ENCODE data around the gene PINLYP.
A peak's percentile ranks its signal among the peaks of the same experiment; 100 is the strongest.
"Not testable (repeated sequence)": the region's sequence is repeated elsewhere in the genome, so short reads cannot be mapped to it uniquely, and the experiment has no call there.

Gene PINLYP

DNA sequence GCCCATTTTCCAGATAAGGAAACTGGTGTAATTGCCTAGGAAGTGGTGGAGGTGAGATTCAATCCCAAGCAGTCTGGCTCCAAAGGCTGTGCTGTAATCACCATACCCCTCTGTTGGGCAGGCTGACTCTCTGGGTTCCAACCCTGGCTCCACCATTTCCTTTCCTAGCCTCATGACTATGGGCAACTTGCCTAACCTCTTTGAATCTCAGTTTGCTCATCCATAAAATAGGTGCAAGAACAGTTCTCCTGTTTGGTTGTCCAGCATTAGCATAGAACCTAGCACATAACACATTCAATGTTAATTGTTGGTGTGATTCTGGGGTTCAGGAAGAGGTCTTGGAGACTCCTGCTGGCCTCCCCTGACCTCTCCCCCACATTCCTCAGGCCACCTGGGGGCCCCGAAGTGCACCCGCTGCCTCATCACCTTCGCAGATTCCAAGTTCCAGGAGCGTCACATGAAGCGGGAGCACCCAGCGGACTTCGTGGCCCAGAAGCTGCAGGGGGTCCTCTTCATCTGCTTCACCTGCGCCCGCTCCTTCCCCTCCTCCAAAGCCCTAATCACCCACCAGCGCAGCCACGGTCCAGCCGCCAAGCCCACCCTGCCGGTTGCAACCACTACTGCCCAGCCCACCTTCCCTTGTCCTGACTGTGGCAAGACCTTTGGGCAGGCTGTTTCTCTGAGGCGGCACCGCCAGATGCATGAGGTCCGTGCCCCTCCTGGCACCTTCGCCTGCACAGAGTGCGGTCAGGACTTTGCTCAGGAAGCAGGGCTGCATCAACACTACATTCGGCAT lies 23.0 kb downstream of the PINLYP start:
- DNase-seq (ENCODE audit: extremely low spot score, insufficient read length, low read depth) (no peak), FAIRE-seq (no peak)

DNA sequence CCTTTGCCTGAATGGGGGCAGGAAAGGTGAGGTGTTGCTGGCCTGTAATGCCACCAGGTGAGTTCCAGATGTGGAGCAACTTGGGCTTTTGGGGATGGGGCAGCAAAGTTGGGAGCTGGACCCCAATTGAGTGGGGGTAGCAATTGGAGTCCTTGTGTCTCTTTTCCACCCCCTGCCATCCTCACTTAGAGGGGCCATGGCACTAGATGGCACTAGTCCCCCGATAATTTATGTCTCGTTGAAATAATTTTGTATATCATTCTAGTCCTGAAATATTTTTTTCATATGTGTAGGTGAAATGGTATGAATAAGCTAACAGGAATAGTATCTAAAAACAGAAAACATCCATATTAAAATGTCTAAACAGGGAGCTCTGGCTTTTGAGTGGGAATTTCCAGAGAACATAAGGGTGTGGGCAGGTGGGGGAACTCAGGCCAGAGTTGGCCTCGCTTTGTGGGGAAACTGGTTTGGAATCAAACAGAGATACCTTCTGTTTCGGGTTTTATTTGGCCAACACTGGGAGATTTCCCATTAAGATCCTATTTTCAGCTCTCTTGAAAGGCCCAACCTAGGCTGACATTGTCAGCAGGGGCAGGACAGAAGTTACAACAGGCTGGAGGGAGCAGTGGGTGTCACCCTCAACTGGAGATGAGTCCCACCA lies 24.2 kb downstream of the PINLYP start:
- no peak for FAIRE-seq
- no peak for DNase-seq (ENCODE audit: extremely low spot score, insufficient read length, low read depth)

DNA sequence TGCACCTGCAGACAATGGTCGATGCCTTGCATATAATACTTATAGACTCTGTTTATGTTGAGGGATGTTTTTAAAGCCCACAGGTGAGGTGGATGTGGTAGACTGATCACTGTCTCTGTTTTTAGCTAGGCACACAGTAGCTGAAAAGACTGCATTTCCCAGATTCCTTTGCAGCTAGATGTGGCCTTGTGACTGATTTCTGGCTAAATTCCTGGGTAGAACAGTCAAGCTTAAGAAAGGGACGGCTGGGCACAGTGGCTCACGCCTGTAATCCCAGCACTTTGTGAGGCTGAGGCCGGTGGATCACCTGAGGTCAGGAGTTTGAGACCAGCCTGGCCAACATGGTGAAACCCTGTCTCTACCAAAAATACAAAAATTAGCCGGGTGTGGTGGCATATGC lies 24.7 kb downstream of the PINLYP start:
- not testable (repeated sequence) for FAIRE-seq; DNase-seq (ENCODE audit: extremely low spot score, insufficient read length, low read depth)

DNA sequence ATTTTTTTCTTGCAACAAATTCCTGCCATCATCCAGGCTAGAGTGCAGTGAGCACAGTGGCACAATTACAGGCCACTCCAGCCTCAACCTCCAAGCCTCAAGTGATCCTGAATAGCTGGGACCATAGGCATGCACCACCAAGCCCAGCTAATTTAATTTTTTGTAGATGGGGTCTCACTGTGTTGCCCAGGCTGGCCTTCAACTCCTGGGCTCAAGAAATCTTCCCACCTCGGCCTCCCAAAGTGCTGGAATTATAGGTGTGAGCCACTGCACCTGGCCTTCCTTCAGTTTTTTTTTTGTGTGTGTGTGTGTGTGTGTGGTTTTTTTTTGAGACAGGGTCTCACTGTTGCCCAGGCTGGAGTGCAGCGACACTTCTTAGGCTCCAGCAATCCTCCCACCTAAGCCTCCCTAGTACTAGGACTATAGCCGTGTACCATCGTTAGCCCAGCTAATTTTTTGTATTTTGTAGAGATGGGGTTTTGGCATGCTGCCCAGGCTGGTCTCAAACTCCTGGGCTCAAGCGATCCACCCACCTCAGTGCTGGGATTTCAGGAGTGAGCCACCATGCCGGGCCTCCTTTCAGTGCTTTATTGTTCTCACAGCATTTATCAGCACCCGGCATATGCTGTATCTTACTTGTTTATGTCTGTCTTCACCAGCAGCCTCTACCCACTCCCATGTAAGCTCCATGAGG lies 30.4 kb downstream of the PINLYP start:
- FAIRE-seq (no peak), DNase-seq (ENCODE audit: extremely low spot score, insufficient read length, low read depth) (no peak)

DNA sequence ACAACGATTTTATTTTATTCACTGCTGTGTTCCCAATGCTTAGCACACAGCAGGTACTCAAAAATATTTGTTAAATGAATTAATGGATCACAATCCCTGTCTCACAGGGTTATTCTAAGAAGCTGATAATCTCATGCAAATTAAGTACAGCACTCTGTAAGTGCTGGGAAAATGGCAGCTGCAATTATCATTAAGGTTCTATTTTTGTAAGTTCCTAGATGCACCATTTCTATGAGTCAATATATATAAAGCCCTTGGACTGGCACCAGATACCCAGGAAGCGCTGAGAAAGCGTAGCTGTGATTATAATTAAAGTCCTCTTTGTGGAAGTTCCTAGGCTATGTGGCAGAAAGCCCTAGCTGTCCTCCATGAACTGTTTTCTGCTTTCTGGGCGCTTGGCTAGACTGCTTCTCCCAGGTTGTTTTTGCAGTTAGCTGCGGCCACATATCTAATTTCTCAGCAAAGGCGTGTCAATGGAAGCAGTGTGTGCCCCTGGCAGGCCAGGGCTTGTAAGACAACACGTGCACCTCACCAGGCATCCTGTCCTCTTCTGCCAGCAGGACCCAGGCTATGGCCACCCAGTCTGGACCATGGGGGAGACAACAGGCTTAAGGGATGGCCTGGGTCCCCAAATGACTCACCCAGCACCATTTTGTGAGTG lies 31.1 kb downstream of the PINLYP start:
- FAIRE-seq, result no peak
- no peak for DNase-seq (ENCODE audit: extremely low spot score, insufficient read length, low read depth)

DNA sequence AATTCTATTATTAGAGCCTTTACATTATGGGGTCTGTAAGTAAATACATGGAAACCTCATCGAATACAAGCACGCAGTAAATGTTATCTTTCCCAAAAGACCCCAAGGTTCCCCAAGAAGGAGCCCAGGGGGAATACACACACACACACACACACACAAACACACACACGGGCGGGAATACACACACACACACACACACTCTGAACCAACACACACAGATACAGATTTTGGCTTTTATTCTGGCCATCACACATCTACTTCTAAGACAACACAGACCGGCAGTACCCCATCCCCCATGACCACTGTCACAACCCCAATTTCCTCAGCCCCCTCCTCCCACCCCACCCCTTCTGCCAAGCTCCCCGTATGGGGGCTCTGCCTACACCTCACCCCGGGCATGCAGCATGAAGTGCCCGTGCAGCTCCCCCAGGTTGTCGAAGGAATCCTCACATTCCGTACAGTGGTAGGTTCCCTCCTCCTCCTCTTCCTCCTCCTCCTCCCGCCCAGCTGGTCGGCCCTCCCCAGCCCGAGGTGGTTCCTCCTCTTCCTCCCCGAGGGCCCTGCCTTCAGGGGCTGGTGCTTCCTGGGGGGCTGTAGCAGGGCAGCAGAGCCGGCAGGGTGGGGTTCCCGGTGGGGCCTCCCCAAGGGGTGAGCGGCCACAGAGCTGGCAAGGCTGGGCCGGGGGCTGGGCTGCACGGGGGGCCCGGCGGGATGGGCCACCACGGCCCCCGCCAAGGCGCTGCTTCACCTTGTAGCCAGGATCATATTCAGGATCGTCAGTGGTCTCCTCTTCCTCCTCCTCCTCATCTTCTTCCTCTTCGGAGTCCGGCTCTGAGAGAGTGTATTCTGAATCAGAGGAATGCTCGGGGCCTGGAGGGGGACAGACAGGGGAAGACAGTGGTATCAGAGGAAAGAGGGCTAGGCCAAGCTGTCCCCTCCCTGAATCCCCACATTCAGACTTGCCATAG lies 31.9 kb downstream of the PINLYP start:
- DNase-seq (ENCODE audit: extremely low spot score, insufficient read length, low read depth) (no peak), FAIRE-seq (no peak)

DNA sequence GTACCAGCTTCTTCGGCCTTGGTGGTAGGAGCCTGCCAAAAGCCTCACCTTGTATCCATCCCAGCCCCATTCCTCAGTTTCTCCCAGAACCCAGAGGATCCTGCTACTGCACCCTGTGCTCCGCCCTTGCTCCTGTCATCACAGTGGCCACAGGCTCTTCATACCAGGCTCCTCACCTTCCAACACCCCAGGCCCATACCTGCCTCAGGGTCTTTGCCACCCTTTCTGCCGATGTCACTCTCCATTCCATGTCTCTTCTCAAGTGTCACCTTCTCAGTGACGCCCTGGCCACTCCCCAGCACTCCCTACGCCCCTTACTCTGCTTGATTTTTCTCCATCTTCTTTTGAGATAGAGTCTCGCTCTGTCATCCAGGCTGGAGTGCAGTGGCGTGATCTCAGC lies 34.3 kb downstream of the PINLYP start:
- FAIRE-seq, result no peak

DNA sequence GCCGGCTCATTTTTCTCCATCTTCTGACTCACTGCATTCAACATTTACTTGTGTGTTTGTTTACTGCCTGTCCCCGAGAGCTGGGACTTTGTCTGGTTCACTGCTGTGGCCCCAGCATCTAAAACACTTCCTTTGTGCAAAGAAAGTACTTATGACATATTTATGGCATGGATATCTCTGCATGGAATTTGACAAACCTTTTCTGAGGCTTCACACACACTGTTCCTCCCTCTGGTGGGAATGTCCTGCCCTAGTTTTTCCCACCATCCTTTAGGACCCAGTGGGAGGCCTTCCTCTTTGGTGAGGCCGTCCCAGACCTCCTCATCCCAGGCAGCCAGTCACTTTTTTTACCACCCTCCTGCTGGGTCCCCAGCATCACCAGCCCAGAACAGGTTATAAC lies 34.9 kb downstream of the PINLYP start:
- DNase-seq (ENCODE audit: extremely low spot score, insufficient read length, low read depth) (no peak), FAIRE-seq (no peak)

More for the DNA sequence above, 34.3 kb downstream of the PINLYP start:
- DNase-seq (ENCODE audit: extremely low spot score, insufficient read length, low read depth), result no peak

DNA sequence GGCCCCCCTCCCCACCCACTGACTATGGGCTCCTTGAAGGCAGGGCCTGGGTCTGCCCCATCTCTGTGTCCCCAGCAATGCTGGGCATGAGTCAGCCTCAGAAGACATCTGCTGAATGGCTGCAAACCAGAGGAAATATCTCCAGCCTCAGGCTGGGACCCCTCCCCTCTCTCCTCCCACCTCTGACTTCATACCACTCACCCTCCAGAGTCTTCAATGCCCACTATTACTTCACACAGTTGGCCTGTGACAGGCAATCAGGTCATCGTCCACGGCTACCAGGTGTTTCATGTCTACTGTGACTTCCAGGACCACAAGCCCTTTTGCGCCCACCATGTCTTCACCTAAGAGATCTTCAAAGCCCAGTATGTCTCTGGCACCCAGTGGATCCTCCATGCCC lies 36.2 kb downstream of the PINLYP start, which contains the start of gene SRRM5:
SRRM5 (plus strand) TSS at position 301 of the 400 bp plus-strand sequence; CDS start at position 335, 34 bp downstream.
- FAIRE-seq (no peak), DNase-seq (ENCODE audit: extremely low spot score, insufficient read length, low read depth) (no peak)

DNA sequence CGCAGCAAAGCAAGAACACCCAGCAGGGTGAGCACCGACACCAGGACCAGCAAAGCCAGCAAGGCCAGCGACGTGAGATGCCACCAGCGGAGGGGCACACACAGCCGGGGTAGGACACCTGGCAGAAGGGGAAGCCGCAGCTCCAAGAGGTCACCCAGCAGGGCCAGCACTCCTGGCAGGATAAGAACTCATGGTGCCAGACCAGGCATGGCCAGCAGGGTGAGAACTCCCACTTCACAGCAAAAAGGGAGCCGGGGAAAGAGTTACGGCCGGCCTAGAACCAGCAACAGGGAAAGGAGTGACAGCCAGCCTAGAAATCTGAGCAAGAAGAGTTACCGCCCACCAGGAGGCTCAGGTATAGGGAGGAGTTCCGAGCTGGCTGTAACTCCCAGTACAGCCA lies 36.8 kb downstream of the PINLYP start:
- FAIRE-seq (no peak), DNase-seq (ENCODE audit: extremely low spot score, insufficient read length, low read depth) (no peak)

DNA sequence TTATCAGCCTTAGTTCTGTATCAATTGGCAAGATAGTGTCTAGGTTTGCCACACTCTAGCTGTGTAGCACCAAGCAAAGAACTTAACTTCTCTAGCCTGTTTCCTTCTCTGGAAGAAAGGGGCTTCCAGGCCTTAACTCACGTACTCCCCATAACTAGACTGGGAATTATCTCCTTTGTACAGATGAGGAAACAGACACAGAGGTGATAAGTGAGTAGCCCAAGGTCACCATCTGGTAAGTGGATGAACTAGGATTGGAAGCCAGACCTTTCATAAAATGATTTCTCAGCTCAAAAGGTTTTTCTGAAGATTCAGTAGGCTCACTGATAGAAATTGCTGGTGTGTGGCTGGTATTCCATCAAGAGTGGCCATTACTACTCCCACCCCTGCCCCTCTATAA lies 40.7 kb downstream of the PINLYP start:
- no peak for DNase-seq (ENCODE audit: extremely low spot score, insufficient read length, low read depth)
- no peak for FAIRE-seq

DNA sequence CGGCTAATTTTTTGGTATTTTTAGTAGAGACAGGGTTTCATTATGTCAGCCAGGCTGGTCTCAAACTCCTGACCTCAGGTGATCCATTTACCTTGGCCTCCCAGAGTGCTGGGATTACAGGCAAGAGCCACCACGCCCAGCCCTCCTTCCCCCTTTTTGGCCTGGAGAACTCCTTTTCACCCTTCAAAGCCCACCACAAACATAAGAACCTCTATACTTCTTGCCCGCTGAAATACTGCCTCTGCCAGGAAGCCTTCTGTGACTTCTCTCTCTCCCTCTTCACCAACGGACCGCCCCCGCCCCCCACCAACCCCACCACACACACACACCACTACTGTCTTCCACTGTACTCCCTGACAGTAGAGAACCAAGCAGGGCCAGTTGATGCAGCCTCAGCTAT lies 41.4 kb downstream of the PINLYP start:
- DNase-seq (ENCODE audit: extremely low spot score, insufficient read length, low read depth) (no peak), FAIRE-seq (no peak)

DNA sequence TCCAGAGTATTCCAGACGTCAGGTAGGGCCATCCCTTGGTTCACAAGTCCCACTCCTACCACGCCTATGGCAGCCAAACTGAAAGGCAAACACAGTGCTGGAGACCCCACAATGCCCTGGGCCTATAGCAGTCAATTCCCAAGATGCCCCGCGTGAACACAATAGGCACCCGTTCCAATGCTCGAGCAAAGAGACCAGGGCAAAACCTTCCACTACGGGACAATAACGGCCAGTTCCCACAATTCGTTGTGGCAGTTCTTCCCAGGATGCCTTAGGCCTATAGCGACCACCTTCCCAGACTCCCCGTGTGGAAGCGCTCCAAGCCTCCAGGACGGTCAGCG lies 43.3 kb downstream of the PINLYP start:
- FAIRE-seq (no peak), DNase-seq (ENCODE audit: extremely low spot score, insufficient read length, low read depth) (no peak)

DNA sequence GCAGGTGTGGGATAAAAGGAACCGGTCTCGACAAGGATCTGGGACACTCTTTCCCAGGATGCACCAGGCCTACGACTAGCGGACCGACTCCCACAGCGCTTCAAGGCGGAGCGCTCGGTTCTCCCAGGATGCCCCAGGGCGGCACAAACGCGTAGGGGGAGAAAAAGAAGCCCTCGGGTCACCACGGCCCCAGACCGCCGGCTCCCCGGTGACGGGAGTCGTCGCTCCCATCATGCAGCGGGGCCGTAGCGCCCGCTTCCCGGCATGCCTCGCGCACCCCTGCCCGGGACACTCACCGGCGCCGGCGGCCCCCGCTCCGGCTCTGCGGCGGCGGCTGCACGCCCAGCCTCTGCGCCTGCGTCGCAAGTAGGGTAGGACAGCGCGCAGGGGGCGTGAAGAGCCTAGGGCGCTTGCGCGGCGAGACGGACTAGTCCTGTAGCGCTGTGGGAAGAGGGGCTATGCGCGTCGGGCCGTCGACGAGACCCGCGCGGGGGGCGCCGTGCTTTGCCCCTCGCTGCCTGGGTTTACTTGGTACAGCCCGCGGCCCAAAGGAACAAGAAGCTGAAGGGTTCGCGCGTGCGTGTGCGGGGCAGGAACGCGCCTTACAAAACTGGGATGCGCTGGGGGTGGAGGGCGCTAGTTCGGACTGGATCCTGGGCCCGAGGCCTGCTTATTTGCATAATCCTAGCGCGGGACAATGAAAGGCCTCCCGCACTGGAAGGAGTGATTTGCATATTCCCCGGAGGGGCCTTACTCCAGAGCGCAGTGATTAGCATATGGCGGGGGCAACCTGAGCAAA lies 43.9 kb downstream of the PINLYP start, which contains the start of gene ZNF428:
ZNF428 (minus strand) TSS at position 368 of the 799 bp plus-strand sequence. CDS start 5,325 bp downstream, outside the sequence.
- peak; percentile 95 for FAIRE-seq
- peak; percentile 83 for DNase-seq (ENCODE audit: extremely low spot score, insufficient read length, low read depth)

DNA sequence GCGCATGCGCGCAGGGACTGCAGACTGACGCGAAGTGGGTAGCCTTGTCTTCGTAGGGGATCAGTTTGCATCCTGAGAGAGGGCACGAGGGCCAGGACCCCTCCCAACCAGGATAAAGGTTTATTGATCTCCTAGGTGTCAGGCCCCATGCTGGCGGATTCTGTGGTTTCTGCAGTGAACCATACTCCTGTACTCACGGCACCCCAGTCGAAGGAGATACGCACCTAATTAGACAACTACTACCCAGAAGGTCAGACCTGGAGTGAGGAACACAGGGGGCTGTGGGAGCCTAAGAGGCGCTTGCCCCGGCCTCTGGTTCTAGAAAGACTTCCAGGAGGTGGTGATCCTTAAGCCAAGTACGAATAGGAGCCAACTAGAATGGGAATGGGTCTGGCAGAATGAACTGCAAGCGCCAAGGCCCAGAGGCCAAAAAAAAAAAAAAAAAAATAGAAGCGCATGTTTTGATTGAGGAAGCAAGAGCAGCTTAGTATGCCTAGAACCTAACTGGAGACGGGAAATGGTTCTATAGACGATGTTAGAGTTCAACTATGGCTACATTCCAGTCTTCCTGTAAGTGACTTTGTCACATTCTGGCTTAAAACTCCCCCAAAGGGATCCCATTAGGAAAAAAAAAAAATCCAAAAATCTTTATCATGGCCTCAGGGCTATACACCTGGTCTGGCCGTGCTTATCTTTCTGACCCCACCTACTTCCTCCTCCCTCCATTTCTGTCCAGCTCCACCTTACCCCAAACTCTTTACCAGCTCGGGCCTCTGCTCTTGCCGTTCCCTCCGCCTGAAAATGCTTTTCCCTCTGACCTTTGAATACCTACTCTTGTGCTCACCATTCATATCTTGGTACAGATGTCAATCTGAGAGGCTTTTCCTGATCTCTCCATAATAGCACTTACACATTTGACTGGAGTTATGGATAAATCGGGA lies 44.7 kb downstream of the PINLYP start:
- FAIRE-seq (no peak), DNase-seq (ENCODE audit: extremely low spot score, insufficient read length, low read depth) (no peak)

DNA sequence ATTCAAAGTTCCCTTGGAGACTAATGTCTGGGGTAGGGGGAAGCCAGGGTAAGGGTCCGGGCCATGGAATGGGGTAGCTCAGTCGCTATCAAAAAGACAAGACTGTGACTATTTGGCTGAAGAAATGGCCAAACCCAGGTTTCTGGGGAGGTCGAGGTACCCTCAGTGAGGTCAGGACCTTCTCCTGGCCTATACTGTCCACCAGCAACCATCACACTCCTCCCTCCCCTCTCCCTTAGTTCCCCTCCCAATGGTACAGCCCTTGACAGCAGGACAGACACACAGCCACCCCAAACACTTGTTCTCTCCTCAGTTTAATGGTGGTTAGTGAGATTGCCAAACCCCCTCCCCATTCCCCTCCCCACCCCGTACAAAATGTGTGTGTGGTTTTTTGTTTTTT lies 46.5 kb downstream of the PINLYP start:
- no peak for FAIRE-seq

DNA sequence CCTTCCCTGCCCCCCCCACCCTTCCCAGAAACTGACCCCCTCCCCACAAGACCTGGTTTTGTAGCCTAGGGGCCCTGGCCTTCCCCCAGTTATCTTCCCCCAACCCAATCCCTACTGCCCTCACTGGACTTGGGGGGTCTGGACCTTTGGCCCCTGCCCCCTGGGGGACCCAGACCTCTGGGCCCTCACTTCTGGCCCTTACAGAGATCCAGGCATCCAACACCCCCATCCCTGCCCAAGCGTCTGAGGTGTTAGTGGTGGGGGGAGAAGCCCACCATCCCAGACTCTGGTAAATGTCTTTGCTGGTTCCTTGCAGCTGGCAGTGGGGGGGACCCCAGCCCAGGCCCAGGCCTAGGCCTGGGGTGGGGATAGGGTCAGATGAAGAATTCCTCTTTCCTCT lies 47.4 kb downstream of the PINLYP start:
- FAIRE-seq (no peak), DNase-seq (ENCODE audit: extremely low spot score, insufficient read length, low read depth) (no peak)

More for the DNA sequence above, 46.5 kb downstream of the PINLYP start:
- no peak for DNase-seq (ENCODE audit: extremely low spot score, insufficient read length, low read depth)

Data from GM18507 (cell line).